Measurements from ENCODE around the gene RNASE12. TPM values are rescaled to one million over a fixed set of nuclear protein-coding genes. Genes with fewer than 3 reads are reported as not detected.

RNASE12 gene
- total and polyA plus RNA-seq, 9 of the 15 experiments (the other 6 are each of a cell fraction or from before 2014, with no cell fraction given): 0.24 TPM; not detected in 8

GRCh38 chr14:20556500-20557211, 34.5 kb downstream of the RNASE12 start:
- H3K27me3 ChIP-seq (ENCODE audit: control insufficient read depth in 2 of 2, insufficient read depth in 2 of 2, low read length in 2 of 2): no peaks in the 10 kb centered on the region
- H2AFZ ChIP-seq (ENCODE audit: low read depth, low read length): peak overlapping the region; percentile 56; the same call in 1 of the 2 replicates
- H3K9ac ChIP-seq (ENCODE audit: insufficient read depth in 1 of 2, low read depth in 2 of 2, low read length in 2 of 2): no peak overlapping the region
- ChIA-PET CTCF (ENCODE audit: low intra/inter-chr PET ratio) (no interaction called here), POLR2A (interaction anchor here (0.6 to 0.9 kb wide), 4 partner anchors 10 to 267 kb away, joined by 3 read pairs; no protein-coding TSS in a partner anchor)
- no peaks in the 10 kb centered on the region for H3K9me1 ChIP-seq (ENCODE audit: control insufficient read depth, insufficient read depth, low read length)
- no peak overlapping the region for H3K27ac ChIP-seq (ENCODE audit: extremely low read depth, low read depth, low read length)
- DNase-seq (ENCODE audit: extremely low read depth in 1 of 4, low spot score in 3 of 4): peak in 2 of 4 experiments; percentile 25 to 56
- no peaks in the 10 kb centered on the region for H3K9me3 ChIP-seq (replicated peaks; ENCODE audit: control insufficient read depth, insufficient read depth, low read depth, low read length)
- H3K4me1 ChIP-seq (replicated peaks in 1 of 2; ENCODE audit: control insufficient read depth in 2 of 2, insufficient read depth in 2 of 2, low read length in 2 of 2): peaks cover 0 to 18% of the 10 kb centered on the region in 2 experiments; a peak in 3 of 5 replicates
- BruUV-seq (replicated peaks): no TSS peak
- 0 out of 2 replicates have a peak overlapping the region, but pooled peaks have one; percentile 7 for H3K4me2 ChIP-seq (ENCODE audit: insufficient read depth, low read length)
- WGBS (ENCODE audit: insufficient coverage, low coverage, missing lambda C conversion rate): 26% methylated on average over 11 of the region's 11 CpGs
- peak; percentile 40 for FAIRE-seq
- intact Hi-C loops (cut with micrococcal nuclease): no loop called here
- H3K79me2 ChIP-seq (ENCODE audit: control insufficient read depth, insufficient read depth, low read length): no peaks in the 10 kb centered on the region
- H3K36me3 ChIP-seq (ENCODE audit: control insufficient read depth, insufficient read depth, low read length): no peaks in the 10 kb centered on the region
- H3K4me3 ChIP-seq: no peak overlapping the region
- in situ Hi-C loops (cut with MboI): no loop called here
- ATAC-seq: peak; percentile 61
- no peaks in the 10 kb centered on the region for H4K20me1 ChIP-seq (replicated peaks; ENCODE audit: control insufficient read depth, insufficient read depth, low read length)
- no peak for TF ChIP-seq CEBPG (CRISPR knock-in tag; IDR thresholded peaks at IDR 0.05)
- 0 out of 4 replicates have a peak, but pooled peaks of 1 of the 2 experiments have one; percentile 11 for TF ChIP-seq CEBPG (tag; conservative IDR thresholded peaks at IDR 0.05 in 1 of 2, IDR thresholded peaks at IDR 0.05 in 1 of 2)
- no peak for TF ChIP-seq NFYB (IDR thresholded peaks at IDR 0.05; ENCODE audit: extremely low read depth, insufficient read length)
- TF ChIP-seq TRIM24 (IDR thresholded peaks at IDR 0.05): no peak
- no peak for TF ChIP-seq MBD2 (IDR thresholded peaks at IDR 0.05; ENCODE audit: borderline replicate concordance, low read depth)
- no peak for TF ChIP-seq ZNF707 (CRISPR knock-in tag; conservative IDR thresholded peaks at IDR 0.05)
- no peak for TF ChIP-seq NONO (IDR thresholded peaks at IDR 0.05; ENCODE audit: low read depth in 2 of 2, low read length in 1 of 2)
- no peak for TF ChIP-seq HMGN3 (IDR thresholded peaks at IDR 0.05; ENCODE audit: borderline replicate concordance, extremely low read depth, insufficient read length, low read depth, low read length)
- no peak for TF ChIP-seq MCM2 (IDR thresholded peaks at IDR 0.05; ENCODE audit: low read depth)
- no peak for TF ChIP-seq MAX (CRISPR knock-in tag; IDR thresholded peaks at IDR 0.05)
- TF ChIP-seq RBM22 (IDR thresholded peaks at IDR 0.05; ENCODE audit: low read depth, low read length, poor library complexity, severe bottlenecking): no peak
- peak in 1 of 2 experiments; percentile 42; a peak in 1 of 4 replicates for TF ChIP-seq RCOR1 (IDR thresholded peaks at IDR 0.05; ENCODE audit: borderline replicate concordance in 1 of 2, low read depth in 2 of 2, low read length in 2 of 2)
- peak; percentile 48 for TF ChIP-seq TCF3 (CRISPR knock-in tag; IDR thresholded peaks at IDR 0.05)
- TF ChIP-seq ZNF3 (CRISPR knock-in tag; IDR thresholded peaks at IDR 0.05): no peak
- TF ChIP-seq SMAD3 (CRISPR knock-in tag; conservative IDR thresholded peaks at IDR 0.05): no peak
- no peak for TF ChIP-seq ZNF280B (CRISPR knock-in tag; IDR thresholded peaks at IDR 0.05)
- no peak for TF ChIP-seq ZNF140 (CRISPR knock-in tag; IDR thresholded peaks at IDR 0.05)
- TF ChIP-seq ZKSCAN1 (IDR thresholded peaks at IDR 0.05; ENCODE audit: low read depth, low read length): no peak
- no peak for TF ChIP-seq ZNF12 (CRISPR knock-in tag; IDR thresholded peaks at IDR 0.05)
- TF ChIP-seq STAT5B (CRISPR knock-in tag; IDR thresholded peaks at IDR 0.05): no peak
- no peak for TF ChIP-seq FOXJ2 (tag; IDR thresholded peaks at IDR 0.05)
- TF ChIP-seq CBX2 (IDR thresholded peaks at IDR 0.05; ENCODE audit: insufficient read depth, low read length, poor library complexity, severe bottlenecking): no peak
- TF ChIP-seq POLR2A (conservative IDR thresholded peaks at IDR 0.05): no peak

All from K562 (cell line).